Measurements from ENCODE around the gene WBP2. TPM values are rescaled to one million over a fixed set of nuclear protein-coding genes. Genes with fewer than 3 reads are reported as not detected.
"Not testable (repeated sequence)": the region's sequence is repeated elsewhere in the genome, so short reads cannot be mapped to it uniquely, and the experiment has no call there.

The WBP2 gene
- total and polyA plus RNA-seq, 2 of the 8 experiments (the other 6 are each of a cell fraction or from before 2014, with no cell fraction given), result 48.2 to 71.2 TPM

- H2AK5ac ChIP-seq (ENCODE audit: low read depth, low read length); H4K5ac ChIP-seq (ENCODE audit: insufficient read length, low read depth, low read length); H3K4me1 ChIP-seq (replicated peaks in 1 of 4; ENCODE audit: control insufficient read depth in 3 of 4, insufficient read depth in 4 of 4, low read length in 3 of 4); H3K4ac ChIP-seq (replicated peaks; ENCODE audit: insufficient read length, low read depth, low read length); H3K9me3 ChIP-seq (ENCODE audit: insufficient read depth in 2 of 2, low read depth in 1 of 2, low read length in 1 of 2); H3K79me2 ChIP-seq (ENCODE audit: control insufficient read depth in 1 of 2, insufficient read depth in 2 of 2, low read length in 2 of 2); H4K91ac ChIP-seq (replicated peaks; ENCODE audit: insufficient read length, low read length); H3K36me3 ChIP-seq (ENCODE audit: control insufficient read depth in 2 of 4, insufficient read depth in 4 of 4, low read length in 3 of 4); DNase-seq (ENCODE audit: low read depth in 1 of 2, low spot score in 2 of 2); H2AFZ ChIP-seq (ENCODE audit: low read length); H3K4me3 ChIP-seq (ENCODE audit: extremely low read depth in 1 of 4, insufficient read depth in 2 of 4, low read depth in 3 of 4, low read length in 4 of 4); H2BK12ac ChIP-seq (ENCODE audit: low read depth, low read length); POLR2A ChIA-PET (ENCODE audit: partially characterized antibody); H3K56ac ChIP-seq (replicated peaks; ENCODE audit: insufficient read length, low read depth, low read length); H3K27me3 ChIP-seq (replicated peaks in 1 of 4; ENCODE audit: control insufficient read depth in 3 of 4, extremely low read depth in 1 of 4, insufficient read depth in 3 of 4, low read length in 3 of 4); H3K23me2 ChIP-seq (ENCODE audit: low read depth, low read length); H2BK5ac ChIP-seq (ENCODE audit: low read depth, low read length); H3K4me2 ChIP-seq (ENCODE audit: insufficient read depth in 1 of 2, low read depth in 2 of 2, low read length in 2 of 2); H3K18ac ChIP-seq (ENCODE audit: extremely low read depth, low read length); H4K20me1 ChIP-seq (replicated peaks in 1 of 2; ENCODE audit: control insufficient read depth in 1 of 2, insufficient read depth in 2 of 2, low read length in 2 of 2); H3K9ac ChIP-seq (replicated peaks in 1 of 4; ENCODE audit: extremely low read depth in 1 of 4, low read depth in 3 of 4, low read length in 3 of 4); H3K23ac ChIP-seq (ENCODE audit: insufficient read length); H3K27ac ChIP-seq (ENCODE audit: low read depth, low read length); H3K14ac ChIP-seq (ENCODE audit: insufficient read length); H2BK20ac ChIP-seq (ENCODE audit: low read length); FAIRE-seq; H3K79me1 ChIP-seq (ENCODE audit: low read depth, low read length); H2BK120ac ChIP-seq (replicated peaks; ENCODE audit: low read depth, low read length): not testable (repeated sequence)
- CTCF ChIA-PET (ENCODE audit: partially characterized antibody), result interaction anchor here (0.9 to 27.2 kb wide), 5 partner anchors 9 to 35 kb away, joined by 4 to 563 read pairs (median 16); partner anchors contain the start of gene TRIM47
- Histone ChIP-seq H2BK15ac (ENCODE audit: low read length) (0 out of 2 replicates have a peak overlapping the region, but pooled peaks have one; percentile 18), H4K8ac (ENCODE audit: extremely low read depth, insufficient read depth, low read length) (peak overlapping the region; percentile 89; the same call in 1 of the 2 replicates)
- 96% methylated on average over 11 of the region's 17 CpGs; no CpG with 5 or more reads in 1 of the 2 experiments for WGBS, 2 experiments (ENCODE audit: extremely low coverage in 1 of 2, insufficient coverage in 1 of 2, insufficient read length in 1 of 2, insufficient replicate concordance in 2 of 2, low coverage in 1 of 2, low lambda C conversion rate in 2 of 2, missing lambda C conversion rate in 1 of 2)
Measured at GRCh38 chr17:75865404-75866188, 10.5 kb upstream of the WBP2 start.
